Measurements from ENCODE around the gene EIF4E3. TPM values are rescaled to one million over a fixed set of nuclear protein-coding genes. Genes with fewer than 3 reads are reported as not detected.

EIF4E3 gene
- total RNA-seq = 4.2 TPM
- 10 to 100 TPM in 1 of 8 donors, 1 to 10 TPM in 7; 6.3 to 10.4 (median 8.4) TPM for polyA plus RNA-seq (ENCODE audit: insufficient read depth in 1 of 8, insufficient read length in 8 of 8, low replicate concordance in 1 of 8)
- long read RNA-seq, donor 1, full-length matches to known transcripts = 1 of 1 reads
- long read RNA-seq, donor 1, partial matches to known transcripts = 0 of 1 reads
- long read RNA-seq, donor 1, other reads (novel, unspliced or antisense) = 0 of 1 reads
- long read RNA-seq, donor 2 = 0 reads
- long read RNA-seq, donor 3, full-length matches to known transcripts = 4 of 4 reads
- long read RNA-seq, donor 3, partial matches to known transcripts = 0 of 4 reads
- long read RNA-seq, donor 3, other reads (novel, unspliced or antisense) = 0 of 4 reads
- long read RNA-seq, donor 4, full-length matches to known transcripts = 3 of 3 reads
- long read RNA-seq, donor 4, partial matches to known transcripts = 0 of 3 reads
- long read RNA-seq, donor 4, other reads (novel, unspliced or antisense) = 0 of 3 reads
- long read RNA-seq, donor 5, full-length matches to known transcripts = 7 of 7 reads
- long read RNA-seq, donor 5, partial matches to known transcripts = 0 of 7 reads
- long read RNA-seq, donor 5, other reads (novel, unspliced or antisense) = 0 of 7 reads
- long read RNA-seq, donor 6, full-length matches to known transcripts = 3 of 3 reads
- long read RNA-seq, donor 6, partial matches to known transcripts = 0 of 3 reads
- long read RNA-seq, donor 6, other reads (novel, unspliced or antisense) = 0 of 3 reads
- long read RNA-seq, donor 7 = 0 reads
- long read RNA-seq, donor 8, full-length matches to known transcripts = 3 of 3 reads
- long read RNA-seq, donor 8, partial matches to known transcripts = 0 of 3 reads
- long read RNA-seq, donor 8, other reads (novel, unspliced or antisense) = 0 of 3 reads
- long read RNA-seq, donor 9, full-length matches to known transcripts = 2 of 2 reads
- long read RNA-seq, donor 9, partial matches to known transcripts = 0 of 2 reads
- long read RNA-seq, donor 9, other reads (novel, unspliced or antisense) = 0 of 2 reads
- long read RNA-seq, donor 10, full-length matches to known transcripts = 3 of 3 reads
- long read RNA-seq, donor 10, partial matches to known transcripts = 0 of 3 reads
- long read RNA-seq, donor 10, other reads (novel, unspliced or antisense) = 0 of 3 reads
- long read RNA-seq, donor 11, full-length matches to known transcripts = 2 of 2 reads
- long read RNA-seq, donor 11, partial matches to known transcripts = 0 of 2 reads
- long read RNA-seq, donor 11, other reads (novel, unspliced or antisense) = 0 of 2 reads

GRCh38 chr3:71725271-71725991 is at the start of gene EIF4E3:
TSS of gene EIF4E3 (minus strand) at chr3:71725402. CDS start at chr3:71725367, 35 bp downstream.
- no peak within 1 kb of the TSS for H3K27ac ChIP-seq (ENCODE audit: low read length)
- peak; percentile 66 for DNase-seq
- WGBS (ENCODE audit: insufficient coverage) = 2% methylated on average over 78 of the region's 80 CpGs
- no peaks in the 10 kb centered on the region for H3K36me3 ChIP-seq (ENCODE audit: control insufficient read depth, insufficient read depth, low read length)
- H3K27me3 ChIP-seq (ENCODE audit: control insufficient read depth, insufficient read depth, low read length) = peaks cover 11% of the 10 kb centered on the region
- H3K9me3 ChIP-seq (replicated peaks; ENCODE audit: control insufficient read depth, low read depth, low read length) = no peaks in the 10 kb centered on the region
- peak within 1 kb of the TSS; percentile 51 for H3K4me3 ChIP-seq (ENCODE audit: low read length)
- H3K4me1 ChIP-seq (ENCODE audit: control insufficient read depth, insufficient read depth, low read length) = peaks cover 8% of the 10 kb centered on the region

GRCh38 chr3:71771884-71772283 is 46.7 kb upstream of the EIF4E3 start:
- no CpG with 5 or more reads among the region's 1 CpG for WGBS (ENCODE audit: insufficient coverage)
- no peak for DNase-seq
- Histone ChIP-seq H3K4me1 (ENCODE audit: control insufficient read depth, insufficient read depth, low read length) (no peaks in the 10 kb centered on the region), H3K9me3 (replicated peaks; ENCODE audit: control insufficient read depth, low read depth, low read length) (no peaks in the 10 kb centered on the region), H3K4me3 (ENCODE audit: low read length) (no peak overlapping the region), H3K36me3 (ENCODE audit: control insufficient read depth, insufficient read depth, low read length) (no peaks in the 10 kb centered on the region), H3K27me3 (ENCODE audit: control insufficient read depth, insufficient read depth, low read length) (peaks cover 5% of the 10 kb centered on the region), H3K27ac (ENCODE audit: low read length) (no peak overlapping the region)

- WGBS (ENCODE audit: insufficient coverage) = 67% methylated on average over 4 of the region's 5 CpGs
- peaks cover 5% of the 10 kb centered on the region for H3K27me3 ChIP-seq (ENCODE audit: control insufficient read depth, insufficient read depth, low read length)
- no peak for DNase-seq
- H3K9me3 ChIP-seq (replicated peaks; ENCODE audit: control insufficient read depth, low read depth, low read length) = no peaks in the 10 kb centered on the region
- no peak overlapping the region for H3K27ac ChIP-seq (ENCODE audit: low read length)
- H3K4me1 ChIP-seq (ENCODE audit: control insufficient read depth, insufficient read depth, low read length) = no peaks in the 10 kb centered on the region
- no peaks in the 10 kb centered on the region for H3K36me3 ChIP-seq (ENCODE audit: control insufficient read depth, insufficient read depth, low read length)
- no peak overlapping the region for H3K4me3 ChIP-seq (ENCODE audit: low read length)
Observed at GRCh38 chr3:71771126-71771525, 45.9 kb upstream of the EIF4E3 start.

GRCh38 chr3:71763426-71763825 is 38.2 kb upstream of the EIF4E3 start:
- peaks cover 10% of the 10 kb centered on the region for H3K27me3 ChIP-seq (ENCODE audit: control insufficient read depth, insufficient read depth, low read length)
- H3K36me3 ChIP-seq (ENCODE audit: control insufficient read depth, insufficient read depth, low read length) = no peaks in the 10 kb centered on the region

GRCh38 chr3:71760140-71760539 is 34.9 kb upstream of the EIF4E3 start:
- Histone ChIP-seq H3K4me1 (ENCODE audit: control insufficient read depth, insufficient read depth, low read length) (no peaks in the 10 kb centered on the region), H3K9me3 (replicated peaks; ENCODE audit: control insufficient read depth, low read depth, low read length) (no peaks in the 10 kb centered on the region), H3K36me3 (ENCODE audit: control insufficient read depth, insufficient read depth, low read length) (no peaks in the 10 kb centered on the region), H3K27ac (ENCODE audit: low read length) (no peak overlapping the region), H3K4me3 (ENCODE audit: low read length) (no peak overlapping the region), H3K27me3 (ENCODE audit: control insufficient read depth, insufficient read depth, low read length) (peaks cover 24% of the 10 kb centered on the region)
- DNase-seq = no peak
- WGBS (ENCODE audit: insufficient coverage) = no CpG with 5 or more reads among the region's 1 CpG

More at GRCh38 chr3:71763426-71763825, 38.2 kb upstream of the EIF4E3 start:
- Histone ChIP-seq H3K9me3 (replicated peaks; ENCODE audit: control insufficient read depth, low read depth, low read length) (no peaks in the 10 kb centered on the region), H3K4me1 (ENCODE audit: control insufficient read depth, insufficient read depth, low read length) (no peaks in the 10 kb centered on the region), H3K4me3 (ENCODE audit: low read length) (no peak overlapping the region), H3K27ac (ENCODE audit: low read length) (no peak overlapping the region)
- WGBS (ENCODE audit: insufficient coverage) = no CpG with 5 or more reads among the region's 5 CpGs
- DNase-seq = no peak

- 63% methylated on average over 4 of the region's 5 CpGs for WGBS (ENCODE audit: insufficient coverage)
- DNase-seq = no peak
- H3K27me3 ChIP-seq (ENCODE audit: control insufficient read depth, insufficient read depth, low read length) = peaks cover 30% of the 10 kb centered on the region
- H3K4me3 ChIP-seq (ENCODE audit: low read length) = no peak overlapping the region
- H3K27ac ChIP-seq (ENCODE audit: low read length) = no peak overlapping the region
- peaks cover 4% of the 10 kb centered on the region for H3K4me1 ChIP-seq (ENCODE audit: control insufficient read depth, insufficient read depth, low read length)
- no peaks in the 10 kb centered on the region for H3K9me3 ChIP-seq (replicated peaks; ENCODE audit: control insufficient read depth, low read depth, low read length)
- H3K36me3 ChIP-seq (ENCODE audit: control insufficient read depth, insufficient read depth, low read length) = no peaks in the 10 kb centered on the region
Observed at GRCh38 chr3:71759401-71759800, 34.2 kb upstream of the EIF4E3 start.

GRCh38 chr3:71758091-71758490 is 32.9 kb upstream of the EIF4E3 start:
- WGBS (ENCODE audit: insufficient coverage) = no CpG with 5 or more reads among the region's 2 CpGs
- H3K27ac ChIP-seq (ENCODE audit: low read length) = no peak overlapping the region
- H3K9me3 ChIP-seq (replicated peaks; ENCODE audit: control insufficient read depth, low read depth, low read length) = no peaks in the 10 kb centered on the region
- H3K27me3 ChIP-seq (ENCODE audit: control insufficient read depth, insufficient read depth, low read length) = peaks cover 32% of the 10 kb centered on the region
- DNase-seq = no peak
- no peaks in the 10 kb centered on the region for H3K36me3 ChIP-seq (ENCODE audit: control insufficient read depth, insufficient read depth, low read length)
- no peak overlapping the region for H3K4me3 ChIP-seq (ENCODE audit: low read length)
- H3K4me1 ChIP-seq (ENCODE audit: control insufficient read depth, insufficient read depth, low read length) = peaks cover 6% of the 10 kb centered on the region

GRCh38 chr3:71754610-71755253 is 29.5 kb upstream of the EIF4E3 start:
- no peak for DNase-seq
- Histone ChIP-seq H3K27me3 (ENCODE audit: control insufficient read depth, insufficient read depth, low read length) (peaks cover 50% of the 10 kb centered on the region), H3K36me3 (ENCODE audit: control insufficient read depth, insufficient read depth, low read length) (no peaks in the 10 kb centered on the region)

More at GRCh38 chr3:71754610-71755253, 29.5 kb upstream of the EIF4E3 start:
- H3K27ac ChIP-seq (ENCODE audit: low read length) = no peak overlapping the region
- H3K4me1 ChIP-seq (ENCODE audit: control insufficient read depth, insufficient read depth, low read length) = peaks cover 10% of the 10 kb centered on the region
- H3K9me3 ChIP-seq (replicated peaks; ENCODE audit: control insufficient read depth, low read depth, low read length) = no peaks in the 10 kb centered on the region
- WGBS (ENCODE audit: insufficient coverage) = 6% methylated on average over 61 of the region's 65 CpGs
- peak overlapping the region; percentile 17 for H3K4me3 ChIP-seq (ENCODE audit: low read length)
